C4-2B (cell line): ENCODE measurements around the gene KIF18B.

Source experiments
- ZFX ChIP-seq: fragments of 450-650 bp; IDR thresholded peaks from 2 replicates; pipeline ENCODE4 v1.6.1; 2017
- TF ChIP-seq, protein P1 (sequence below): fragments of 450-650 bp; conservative IDR thresholded peaks from 2 replicates; pipeline ENCODE4 v1.5.1; 2017; ENCODE audit warnings: mild to moderate bottlenecking

- TF ChIP-seq, protein P1, sequence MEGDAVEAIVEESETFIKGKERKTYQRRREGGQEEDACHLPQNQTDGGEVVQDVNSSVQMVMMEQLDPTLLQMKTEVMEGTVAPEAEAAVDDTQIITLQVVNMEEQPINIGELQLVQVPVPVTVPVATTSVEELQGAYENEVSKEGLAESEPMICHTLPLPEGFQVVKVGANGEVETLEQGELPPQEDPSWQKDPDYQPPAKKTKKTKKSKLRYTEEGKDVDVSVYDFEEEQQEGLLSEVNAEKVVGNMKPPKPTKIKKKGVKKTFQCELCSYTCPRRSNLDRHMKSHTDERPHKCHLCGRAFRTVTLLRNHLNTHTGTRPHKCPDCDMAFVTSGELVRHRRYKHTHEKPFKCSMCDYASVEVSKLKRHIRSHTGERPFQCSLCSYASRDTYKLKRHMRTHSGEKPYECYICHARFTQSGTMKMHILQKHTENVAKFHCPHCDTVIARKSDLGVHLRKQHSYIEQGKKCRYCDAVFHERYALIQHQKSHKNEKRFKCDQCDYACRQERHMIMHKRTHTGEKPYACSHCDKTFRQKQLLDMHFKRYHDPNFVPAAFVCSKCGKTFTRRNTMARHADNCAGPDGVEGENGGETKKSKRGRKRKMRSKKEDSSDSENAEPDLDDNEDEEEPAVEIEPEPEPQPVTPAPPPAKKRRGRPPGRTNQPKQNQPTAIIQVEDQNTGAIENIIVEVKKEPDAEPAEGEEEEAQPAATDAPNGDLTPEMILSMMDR = no peak
- peak; percentile 77; the same call in 1 of the 2 replicates for TF ChIP-seq ZFX
Observed at GRCh38 chr17:44899074-44899782, 48.3 kb downstream of the KIF18B start, which contains the start of gene EFTUD2.
